ENCODE measurements around the gene SIDT1. TPM values are rescaled to one million over a fixed set of nuclear protein-coding genes. Genes with fewer than 3 reads are reported as not detected.

The SIDT1 gene
- total RNA-seq, 1 experiment from 2014 or later, result not detected

- Histone ChIP-seq H2BK15ac (ENCODE audit: low read depth, low read length) (no peak overlapping the region), H3K27ac (ENCODE audit: insufficient read length, low read depth, low read length) (no peak overlapping the region), H3K27me3 (ENCODE audit: insufficient read depth, low read length) (no peaks in the 10 kb centered on the region), H2BK5ac (ENCODE audit: insufficient read length, low read length) (no peak overlapping the region), H3K56ac (ENCODE audit: insufficient read length, low read depth, low read length) (no peak overlapping the region), H2AFZ (ENCODE audit: low read length) (no peak overlapping the region), H3K4me1 (ENCODE audit: insufficient read depth, low read length) (no peaks in the 10 kb centered on the region), H3K79me1 (ENCODE audit: insufficient read depth, low read depth, low read length, poor library complexity, severe bottlenecking) (no peaks in the 10 kb centered on the region), H2BK12ac (ENCODE audit: insufficient read length, low read depth, low read length) (no peak overlapping the region), H4K5ac (ENCODE audit: insufficient read length, low read depth, low read length) (no peak overlapping the region), H3K4me2 (ENCODE audit: insufficient read depth, insufficient read length, low read length) (no peak overlapping the region), H3K4ac (ENCODE audit: low read depth, low read length) (no peak overlapping the region), H2BK20ac (ENCODE audit: low read depth, low read length, poor library complexity, severe bottlenecking) (no peak overlapping the region), H3T11ph (ENCODE audit: low read length) (no peak overlapping the region), H3K18ac (ENCODE audit: insufficient read length, low read depth, low read length) (no peak overlapping the region), H3K14ac (ENCODE audit: insufficient read depth, low read length) (no peak overlapping the region), H4K91ac (ENCODE audit: insufficient read length, low read depth, low read length) (no peak overlapping the region), H3K9me3 (ENCODE audit: control insufficient read depth, low read depth, low read length) (no peaks in the 10 kb centered on the region), H3K79me2 (ENCODE audit: insufficient read depth, low read length) (no peaks in the 10 kb centered on the region), H2AK5ac (ENCODE audit: insufficient read length, low read length) (no peak overlapping the region), H3K9ac (ENCODE audit: extremely low read depth, insufficient read length, low read length) (no peak overlapping the region), H4K8ac (replicated peaks; ENCODE audit: insufficient read length, low read depth, low read length) (no peak overlapping the region), H3K23me2 (ENCODE audit: insufficient read length, low read depth, low read length, poor library complexity, severe bottlenecking) (no peaks in the 10 kb centered on the region), H2BK120ac (ENCODE audit: low read depth, low read length, poor library complexity, severe bottlenecking) (no peak overlapping the region), H4K20me1 (ENCODE audit: control insufficient read depth, insufficient read depth, insufficient read length) (no peaks in the 10 kb centered on the region), H3K23ac (ENCODE audit: insufficient read length, low read depth, low read length) (no peak overlapping the region)
- no peak for DNase-seq
- Mint-ChIP-seq H3K27me3 (ENCODE audit: low read depth) (peaks cover 9% of the 10 kb centered on the region), H3K9me3 (no peaks in the 10 kb centered on the region), H3K4me1 (0 out of 4 replicates have a peak, but pooled peaks cover 2 to 4% of the 10 kb centered on the region in 2 experiments), H3K27ac (no peak overlapping the region), H3K36me3 (ENCODE audit: insufficient read depth in 1 of 3, low read depth in 3 of 3) (no peaks in the 10 kb centered on the region), H3K4me3 (no peak overlapping the region)
- TF ChIP-seq, protein P1, sequence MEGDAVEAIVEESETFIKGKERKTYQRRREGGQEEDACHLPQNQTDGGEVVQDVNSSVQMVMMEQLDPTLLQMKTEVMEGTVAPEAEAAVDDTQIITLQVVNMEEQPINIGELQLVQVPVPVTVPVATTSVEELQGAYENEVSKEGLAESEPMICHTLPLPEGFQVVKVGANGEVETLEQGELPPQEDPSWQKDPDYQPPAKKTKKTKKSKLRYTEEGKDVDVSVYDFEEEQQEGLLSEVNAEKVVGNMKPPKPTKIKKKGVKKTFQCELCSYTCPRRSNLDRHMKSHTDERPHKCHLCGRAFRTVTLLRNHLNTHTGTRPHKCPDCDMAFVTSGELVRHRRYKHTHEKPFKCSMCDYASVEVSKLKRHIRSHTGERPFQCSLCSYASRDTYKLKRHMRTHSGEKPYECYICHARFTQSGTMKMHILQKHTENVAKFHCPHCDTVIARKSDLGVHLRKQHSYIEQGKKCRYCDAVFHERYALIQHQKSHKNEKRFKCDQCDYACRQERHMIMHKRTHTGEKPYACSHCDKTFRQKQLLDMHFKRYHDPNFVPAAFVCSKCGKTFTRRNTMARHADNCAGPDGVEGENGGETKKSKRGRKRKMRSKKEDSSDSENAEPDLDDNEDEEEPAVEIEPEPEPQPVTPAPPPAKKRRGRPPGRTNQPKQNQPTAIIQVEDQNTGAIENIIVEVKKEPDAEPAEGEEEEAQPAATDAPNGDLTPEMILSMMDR (conservative IDR thresholded peaks at IDR 0.05), result no peak
Observed at GRCh38 chr3:113620091-113620490, 87.7 kb downstream of the SIDT1 start.

All from H9 (cell line).